ENCODE results near the gene GRID2IP. TPM values are rescaled to one million over a fixed set of nuclear protein-coding genes. Genes with fewer than 3 reads are reported as not detected.
A peak's percentile ranks its signal among the peaks of the same experiment; 100 is the strongest.

GRID2IP gene
- total and polyA plus RNA-seq, 2 of the 13 experiments (the other 11 are each of a cell fraction or from before 2014, with no cell fraction given), result 0.03 TPM; not detected in 1

DNA sequence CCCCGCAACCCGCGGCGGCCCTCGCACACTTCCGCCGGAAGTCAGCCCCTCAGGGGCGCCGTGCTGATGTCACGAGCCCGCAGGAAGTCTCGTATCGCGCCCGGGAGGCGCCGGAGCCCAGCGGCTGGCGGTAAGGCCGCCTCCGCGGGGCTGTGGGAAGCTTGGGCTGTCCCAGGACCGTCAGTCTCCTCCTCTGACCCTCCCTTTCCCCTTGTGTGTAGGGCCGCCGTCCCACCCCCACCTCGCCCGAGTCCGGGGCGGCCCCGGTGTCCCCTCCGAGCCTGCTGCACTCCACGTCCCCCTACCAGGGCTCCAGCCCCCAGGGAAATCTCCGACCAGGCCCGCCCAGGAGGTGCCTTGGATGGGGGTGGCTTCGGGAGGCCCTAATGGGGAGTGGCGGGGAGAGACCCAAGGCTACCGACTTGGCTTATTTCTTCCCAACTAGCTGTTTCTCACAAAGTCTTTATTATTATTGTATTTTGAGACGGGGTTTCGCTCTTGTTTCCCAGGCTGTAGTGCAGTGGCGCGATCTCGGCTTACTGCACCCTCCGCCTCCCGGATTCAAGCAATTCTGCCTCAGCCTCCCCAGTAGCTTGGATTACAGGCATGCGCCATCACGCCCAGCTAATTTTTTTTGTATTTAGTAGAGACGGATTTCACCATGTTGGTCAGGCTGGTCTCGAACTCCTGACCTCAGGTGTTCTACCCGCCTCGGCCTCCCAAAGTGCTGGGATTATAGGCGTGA lies 26.3 kb upstream of the GRID2IP start, which contains the start of gene ZDHHC4 (continued):
- TF ChIP-seq, protein P1, sequence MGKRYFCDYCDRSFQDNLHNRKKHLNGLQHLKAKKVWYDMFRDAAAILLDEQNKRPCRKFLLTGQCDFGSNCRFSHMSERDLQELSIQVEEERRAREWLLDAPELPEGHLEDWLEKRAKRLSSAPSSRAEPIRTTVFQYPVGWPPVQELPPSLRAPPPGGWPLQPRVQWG (CRISPR knock-in tag; IDR thresholded peaks at IDR 0.05; ENCODE audit: borderline replicate concordance, low read depth), result no peak
- TF ChIP-seq, protein P2, sequence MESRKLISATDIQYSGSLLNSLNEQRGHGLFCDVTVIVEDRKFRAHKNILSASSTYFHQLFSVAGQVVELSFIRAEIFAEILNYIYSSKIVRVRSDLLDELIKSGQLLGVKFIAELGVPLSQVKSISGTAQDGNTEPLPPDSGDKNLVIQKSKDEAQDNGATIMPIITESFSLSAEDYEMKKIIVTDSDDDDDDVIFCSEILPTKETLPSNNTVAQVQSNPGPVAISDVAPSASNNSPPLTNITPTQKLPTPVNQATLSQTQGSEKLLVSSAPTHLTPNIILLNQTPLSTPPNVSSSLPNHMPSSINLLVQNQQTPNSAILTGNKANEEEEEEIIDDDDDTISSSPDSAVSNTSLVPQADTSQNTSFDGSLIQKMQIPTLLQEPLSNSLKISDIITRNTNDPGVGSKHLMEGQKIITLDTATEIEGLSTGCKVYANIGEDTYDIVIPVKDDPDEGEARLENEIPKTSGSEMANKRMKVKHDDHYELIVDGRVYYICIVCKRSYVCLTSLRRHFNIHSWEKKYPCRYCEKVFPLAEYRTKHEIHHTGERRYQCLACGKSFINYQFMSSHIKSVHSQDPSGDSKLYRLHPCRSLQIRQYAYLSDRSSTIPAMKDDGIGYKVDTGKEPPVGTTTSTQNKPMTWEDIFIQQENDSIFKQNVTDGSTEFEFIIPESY (CRISPR knock-in tag; IDR thresholded peaks at IDR 0.05), result no peak
- TF ChIP-seq, protein P3, sequence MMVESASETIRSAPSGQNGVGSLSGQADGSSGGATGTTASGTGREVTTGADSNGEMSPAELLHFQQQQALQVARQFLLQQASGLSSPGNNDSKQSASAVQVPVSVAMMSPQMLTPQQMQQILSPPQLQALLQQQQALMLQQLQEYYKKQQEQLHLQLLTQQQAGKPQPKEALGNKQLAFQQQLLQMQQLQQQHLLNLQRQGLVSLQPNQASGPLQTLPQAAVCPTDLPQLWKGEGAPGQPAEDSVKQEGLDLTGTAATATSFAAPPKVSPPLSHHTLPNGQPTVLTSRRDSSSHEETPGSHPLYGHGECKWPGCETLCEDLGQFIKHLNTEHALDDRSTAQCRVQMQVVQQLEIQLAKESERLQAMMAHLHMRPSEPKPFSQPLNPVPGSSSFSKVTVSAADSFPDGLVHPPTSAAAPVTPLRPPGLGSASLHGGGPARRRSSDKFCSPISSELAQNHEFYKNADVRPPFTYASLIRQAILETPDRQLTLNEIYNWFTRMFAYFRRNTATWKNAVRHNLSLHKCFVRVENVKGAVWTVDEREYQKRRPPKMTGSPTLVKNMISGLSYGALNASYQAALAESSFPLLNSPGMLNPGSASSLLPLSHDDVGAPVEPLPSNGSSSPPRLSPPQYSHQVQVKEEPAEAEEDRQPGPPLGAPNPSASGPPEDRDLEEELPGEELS (CRISPR knock-in tag; IDR thresholded peaks at IDR 0.05), result peak; percentile 58
- TF ChIP-seq SOX6 (IDR thresholded peaks at IDR 0.05) (no peak), SOX6 (CRISPR knock-in tag; IDR thresholded peaks at IDR 0.05) (peak; percentile 57), ZNF224 (CRISPR knock-in tag; IDR thresholded peaks at IDR 0.05) (no peak), WIZ (CRISPR knock-in tag; IDR thresholded peaks at IDR 0.05) (no peak), ZNF564 (CRISPR knock-in tag; IDR thresholded peaks at IDR 0.05) (peak; percentile 69; the same call in 1 of the 2 replicates), PPARG (CRISPR knock-in tag; conservative IDR thresholded peaks at IDR 0.05) (no peak), SETDB1 (CRISPR knock-in tag; IDR thresholded peaks at IDR 0.05; ENCODE audit: borderline replicate concordance) (no peak), SAP130 (CRISPR knock-in tag; IDR thresholded peaks at IDR 0.05; ENCODE audit: low read depth) (peak; percentile 88), ZNF10 (CRISPR knock-in tag; IDR thresholded peaks at IDR 0.05; ENCODE audit: borderline replicate concordance, low read depth) (no peak), ZNF629 (CRISPR knock-in tag; conservative IDR thresholded peaks at IDR 0.05) (no peak)
- TF ChIP-seq, protein P4, sequence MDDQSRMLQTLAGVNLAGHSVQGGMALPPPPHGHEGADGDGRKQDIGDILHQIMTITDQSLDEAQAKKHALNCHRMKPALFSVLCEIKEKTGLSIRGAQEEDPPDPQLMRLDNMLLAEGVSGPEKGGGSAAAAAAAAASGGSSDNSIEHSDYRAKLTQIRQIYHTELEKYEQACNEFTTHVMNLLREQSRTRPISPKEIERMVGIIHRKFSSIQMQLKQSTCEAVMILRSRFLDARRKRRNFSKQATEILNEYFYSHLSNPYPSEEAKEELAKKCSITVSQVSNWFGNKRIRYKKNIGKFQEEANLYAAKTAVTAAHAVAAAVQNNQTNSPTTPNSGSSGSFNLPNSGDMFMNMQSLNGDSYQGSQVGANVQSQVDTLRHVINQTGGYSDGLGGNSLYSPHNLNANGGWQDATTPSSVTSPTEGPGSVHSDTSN (CRISPR knock-in tag; IDR thresholded peaks at IDR 0.05; ENCODE audit: borderline replicate concordance), result no peak
- TF ChIP-seq, protein P5, sequence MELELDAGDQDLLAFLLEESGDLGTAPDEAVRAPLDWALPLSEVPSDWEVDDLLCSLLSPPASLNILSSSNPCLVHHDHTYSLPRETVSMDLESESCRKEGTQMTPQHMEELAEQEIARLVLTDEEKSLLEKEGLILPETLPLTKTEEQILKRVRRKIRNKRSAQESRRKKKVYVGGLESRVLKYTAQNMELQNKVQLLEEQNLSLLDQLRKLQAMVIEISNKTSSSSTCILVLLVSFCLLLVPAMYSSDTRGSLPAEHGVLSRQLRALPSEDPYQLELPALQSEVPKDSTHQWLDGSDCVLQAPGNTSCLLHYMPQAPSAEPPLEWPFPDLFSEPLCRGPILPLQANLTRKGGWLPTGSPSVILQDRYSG (CRISPR knock-in tag; IDR thresholded peaks at IDR 0.05), result no peak
- TF ChIP-seq, protein P6, sequence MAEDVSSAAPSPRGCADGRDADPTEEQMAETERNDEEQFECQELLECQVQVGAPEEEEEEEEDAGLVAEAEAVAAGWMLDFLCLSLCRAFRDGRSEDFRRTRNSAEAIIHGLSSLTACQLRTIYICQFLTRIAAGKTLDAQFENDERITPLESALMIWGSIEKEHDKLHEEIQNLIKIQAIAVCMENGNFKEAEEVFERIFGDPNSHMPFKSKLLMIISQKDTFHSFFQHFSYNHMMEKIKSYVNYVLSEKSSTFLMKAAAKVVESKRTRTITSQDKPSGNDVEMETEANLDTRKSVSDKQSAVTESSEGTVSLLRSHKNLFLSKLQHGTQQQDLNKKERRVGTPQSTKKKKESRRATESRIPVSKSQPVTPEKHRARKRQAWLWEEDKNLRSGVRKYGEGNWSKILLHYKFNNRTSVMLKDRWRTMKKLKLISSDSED (CRISPR knock-in tag; IDR thresholded peaks at IDR 0.05), result no peak
- TF ChIP-seq, protein P7, sequence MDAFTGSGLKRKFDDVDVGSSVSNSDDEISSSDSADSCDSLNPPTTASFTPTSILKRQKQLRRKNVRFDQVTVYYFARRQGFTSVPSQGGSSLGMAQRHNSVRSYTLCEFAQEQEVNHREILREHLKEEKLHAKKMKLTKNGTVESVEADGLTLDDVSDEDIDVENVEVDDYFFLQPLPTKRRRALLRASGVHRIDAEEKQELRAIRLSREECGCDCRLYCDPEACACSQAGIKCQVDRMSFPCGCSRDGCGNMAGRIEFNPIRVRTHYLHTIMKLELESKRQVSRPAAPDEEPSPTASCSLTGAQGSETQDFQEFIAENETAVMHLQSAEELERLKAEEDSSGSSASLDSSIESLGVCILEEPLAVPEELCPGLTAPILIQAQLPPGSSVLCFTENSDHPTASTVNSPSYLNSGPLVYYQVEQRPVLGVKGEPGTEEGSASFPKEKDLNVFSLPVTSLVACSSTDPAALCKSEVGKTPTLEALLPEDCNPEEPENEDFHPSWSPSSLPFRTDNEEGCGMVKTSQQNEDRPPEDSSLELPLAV (CRISPR knock-in tag; conservative IDR thresholded peaks at IDR 0.05; ENCODE audit: low read depth), result no peak
